T follicular helper cell (primary cell): ENCODE results near the gene KIFC1.

Experiments used
- DNase-seq: peaks from one replicate; pipeline ENCODE4 v3.0.0-alpha.2; 2020; ENCODE audit warnings: low read depth

Gene KIFC1

DNA sequence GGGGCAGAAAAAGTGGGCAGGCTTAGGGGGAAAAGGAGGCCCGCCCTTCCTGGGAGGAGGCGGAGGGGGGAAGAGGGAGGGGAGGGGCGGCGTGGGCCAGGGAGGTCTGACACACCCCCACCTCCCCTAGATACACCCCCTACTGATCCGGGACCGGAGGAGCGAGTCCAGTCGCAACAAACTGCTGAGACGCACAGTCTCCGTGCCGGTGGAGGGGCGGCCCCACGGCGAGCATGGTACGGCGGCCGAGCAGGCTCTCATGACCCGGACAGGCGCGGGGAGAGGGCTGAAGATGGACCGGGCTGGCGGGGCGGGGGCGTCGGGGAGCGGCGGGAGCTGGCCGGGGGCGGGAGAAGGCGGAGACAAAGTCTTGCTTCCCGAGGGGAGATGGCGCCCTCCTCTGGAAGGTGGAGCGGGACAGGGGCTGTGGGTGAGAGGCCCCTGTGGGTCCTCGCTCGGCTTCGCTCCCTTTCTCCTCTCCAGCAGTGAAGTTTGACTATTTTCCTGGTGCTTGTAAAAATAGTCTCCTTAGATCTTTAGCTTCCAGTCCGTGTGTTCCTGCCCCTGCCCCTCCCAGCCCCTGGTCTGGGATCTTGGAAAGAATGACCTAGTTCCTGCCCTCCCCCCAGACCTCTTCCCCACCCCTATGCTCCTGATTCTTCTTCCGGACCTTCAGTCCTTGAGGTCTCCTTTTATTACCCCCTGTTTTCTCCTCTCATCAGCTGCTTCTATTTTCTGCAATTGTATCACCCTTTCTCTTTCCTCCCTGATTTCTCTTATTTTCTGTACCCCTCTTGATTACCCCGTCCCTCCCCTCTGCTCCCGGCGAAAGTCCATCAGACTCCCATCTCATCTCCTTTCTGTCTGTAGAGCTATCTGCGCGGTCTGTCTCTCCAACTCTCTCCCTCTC is 34.3 kb downstream of the KIFC1 start:
- DNase-seq, result peak; percentile 75

DNA sequence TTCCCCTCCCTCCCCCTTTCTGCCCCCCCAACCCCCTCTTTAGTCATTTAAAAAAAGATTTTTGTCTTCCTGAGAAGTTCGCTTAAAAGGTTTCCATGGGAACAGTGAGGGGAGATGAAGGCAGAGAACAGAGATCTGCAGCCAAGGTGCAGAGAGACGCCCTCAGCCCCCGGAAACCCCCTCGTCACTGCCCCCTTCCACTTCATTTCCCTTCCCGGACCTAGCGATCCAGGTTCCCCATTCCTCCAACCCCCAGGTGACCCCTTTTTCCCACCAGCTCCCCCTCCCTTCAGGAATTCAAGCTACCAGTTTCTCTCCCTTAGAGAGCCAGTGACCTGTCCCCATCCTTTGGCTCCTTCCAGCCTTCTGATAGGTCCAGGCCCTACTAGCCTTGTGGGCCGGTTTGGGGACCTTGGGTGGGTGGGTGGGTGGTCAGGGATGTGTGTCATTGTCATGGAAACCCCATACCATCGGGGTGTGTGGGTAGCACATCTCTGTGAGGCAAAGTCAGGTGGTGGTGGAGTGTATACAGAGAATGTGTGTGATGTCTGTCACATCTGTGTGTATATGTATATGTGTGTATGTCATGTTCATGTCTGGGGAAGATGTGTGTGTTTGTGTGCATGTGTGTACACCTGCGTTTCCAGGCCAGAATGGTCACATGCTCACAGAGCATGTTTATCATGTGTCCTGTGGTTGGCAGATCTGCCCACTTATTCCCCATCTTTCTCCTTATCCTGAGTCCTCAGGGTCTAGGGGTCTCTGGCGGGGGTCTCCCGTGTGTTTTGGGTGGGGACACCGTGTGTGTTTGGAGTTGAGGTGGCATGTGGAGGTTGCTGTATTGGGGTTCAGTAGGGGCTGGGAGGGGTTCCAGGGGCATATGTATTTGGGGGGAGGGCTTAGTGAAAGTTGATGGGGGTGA is 35.2 kb downstream of the KIFC1 start:
- DNase-seq, result no peak

DNA sequence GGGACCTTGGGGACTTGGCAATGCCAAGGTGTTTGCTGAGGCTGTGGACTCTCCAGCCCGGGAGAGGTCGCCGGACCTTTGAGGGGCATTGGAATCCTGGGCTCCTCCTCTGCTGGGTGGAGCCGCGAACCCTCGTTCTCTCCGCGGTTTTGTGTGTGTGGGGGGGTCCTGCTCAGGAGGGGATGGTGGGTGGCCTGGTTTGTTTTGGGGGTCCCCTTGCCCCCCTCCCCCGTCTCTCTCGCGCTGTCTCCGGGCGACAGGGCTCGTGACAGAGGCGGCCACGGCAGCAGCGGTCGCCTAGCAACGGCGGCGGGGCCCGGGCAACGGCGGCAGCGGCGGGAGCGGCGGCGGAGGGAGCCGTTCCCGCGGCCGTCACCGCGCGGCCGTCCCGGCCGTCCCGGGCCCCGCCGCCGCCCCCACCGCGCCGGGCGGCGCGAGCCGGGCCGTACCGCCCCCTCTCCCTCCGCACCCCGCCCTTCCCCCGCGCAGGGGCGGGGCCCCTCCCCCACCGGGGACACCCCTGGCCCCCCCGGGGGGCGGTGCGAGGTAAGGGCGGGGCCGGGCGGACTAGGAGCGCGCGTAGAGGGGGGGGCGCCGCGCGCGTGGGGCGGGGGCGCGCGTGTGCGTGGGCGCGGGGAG is 36.1 kb downstream of the KIFC1 start:
- DNase-seq, result peak; percentile 53

GRCh38 chr6:33428224-33428965 is 36.8 kb downstream of the KIFC1 start:
- no peak for DNase-seq

DNA sequence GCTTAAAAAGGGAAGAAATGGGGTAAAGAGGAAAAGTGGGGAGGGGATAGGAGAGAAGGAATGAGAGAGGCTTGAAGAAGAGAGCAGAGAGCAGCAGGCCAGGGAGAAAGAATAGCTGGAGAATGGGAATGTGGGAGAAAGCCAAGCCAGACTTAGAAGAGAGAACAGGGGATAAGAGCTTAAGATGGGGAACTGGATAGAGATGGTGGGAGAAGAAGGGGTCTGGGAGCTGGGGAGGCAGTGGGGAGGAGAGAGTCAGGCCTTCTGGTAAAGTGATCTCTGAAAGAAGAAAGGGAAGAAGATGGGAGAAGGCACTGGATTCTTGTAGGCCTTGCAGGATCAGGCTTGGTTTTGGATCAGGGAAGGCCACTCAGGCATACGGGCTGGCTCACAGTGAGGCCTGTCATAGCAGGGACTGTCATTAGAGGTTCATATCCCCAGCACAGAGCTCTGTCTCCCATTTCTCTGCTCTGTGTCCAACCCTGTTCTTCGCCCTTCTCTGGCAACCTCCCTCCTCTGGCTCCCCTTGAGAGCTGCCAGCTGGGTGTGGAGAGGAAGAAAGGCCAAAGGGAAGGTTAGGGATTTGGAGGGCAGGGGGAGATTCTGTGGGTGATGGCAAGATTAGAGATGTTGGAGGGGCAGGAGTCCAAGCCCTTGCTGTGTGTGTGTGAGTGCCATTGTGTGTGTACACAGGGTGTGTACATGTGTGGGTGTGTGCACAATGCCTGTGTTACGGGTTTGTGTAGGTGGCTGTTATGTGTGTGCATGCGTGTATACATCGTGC is 37.5 kb downstream of the KIFC1 start:
- DNase-seq, result no peak

DNA sequence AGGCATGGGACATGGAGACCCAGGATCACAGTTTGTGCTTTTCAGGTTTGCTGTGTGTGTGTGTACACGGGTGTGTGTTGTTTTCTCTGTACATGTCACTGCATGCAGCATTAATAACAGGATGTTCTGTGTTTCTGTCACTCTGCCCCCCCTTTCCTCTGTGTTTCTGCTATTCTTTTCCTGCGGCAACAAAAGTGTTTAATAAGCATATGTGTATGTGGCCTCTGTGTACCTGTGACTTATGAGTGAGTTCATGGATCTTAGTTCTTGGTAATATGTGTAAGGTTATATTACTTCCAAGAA is 38.1 kb downstream of the KIFC1 start:
- DNase-seq, result no peak

- no peak for DNase-seq
Measured at GRCh38 chr6:33430334-33430733, 38.7 kb downstream of the KIFC1 start.

- DNase-seq, result peak; percentile 79
Measured at GRCh38 chr6:33430991-33431879, 39.6 kb downstream of the KIFC1 start.

DNA sequence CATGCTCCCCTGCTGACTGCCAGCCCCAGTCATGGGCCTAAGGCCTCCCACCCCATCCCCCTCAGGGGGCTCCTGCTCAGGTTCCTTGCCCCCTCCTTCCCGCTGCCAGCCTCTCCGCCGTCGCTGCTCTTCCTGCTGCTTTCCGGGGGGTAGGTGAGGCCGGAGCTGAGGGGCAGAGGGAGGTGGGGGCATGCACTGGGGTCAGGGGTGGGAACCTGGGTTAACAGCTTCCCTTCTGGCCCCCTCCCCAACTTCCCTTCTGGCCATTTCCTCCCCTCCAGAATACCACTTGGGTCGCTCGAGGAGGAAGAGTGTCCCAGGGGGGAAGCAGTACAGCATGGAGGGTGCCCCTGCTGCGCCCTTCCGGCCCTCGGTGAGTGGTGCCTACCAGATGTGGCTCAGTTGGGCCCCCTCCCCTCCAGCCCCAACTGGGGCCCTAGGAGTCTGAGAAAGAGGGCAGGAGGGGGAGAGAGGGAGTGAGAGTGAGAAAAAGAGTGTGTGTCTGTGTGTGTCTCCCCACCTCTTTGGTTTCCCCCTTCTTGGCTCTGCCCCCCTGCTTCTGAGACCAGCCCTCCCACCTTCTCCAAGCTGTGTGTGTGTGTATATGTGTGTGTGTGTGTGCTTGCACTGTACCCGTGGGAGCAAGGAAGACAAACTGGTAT is 40.4 kb downstream of the KIFC1 start:
- no peak for DNase-seq

DNA sequence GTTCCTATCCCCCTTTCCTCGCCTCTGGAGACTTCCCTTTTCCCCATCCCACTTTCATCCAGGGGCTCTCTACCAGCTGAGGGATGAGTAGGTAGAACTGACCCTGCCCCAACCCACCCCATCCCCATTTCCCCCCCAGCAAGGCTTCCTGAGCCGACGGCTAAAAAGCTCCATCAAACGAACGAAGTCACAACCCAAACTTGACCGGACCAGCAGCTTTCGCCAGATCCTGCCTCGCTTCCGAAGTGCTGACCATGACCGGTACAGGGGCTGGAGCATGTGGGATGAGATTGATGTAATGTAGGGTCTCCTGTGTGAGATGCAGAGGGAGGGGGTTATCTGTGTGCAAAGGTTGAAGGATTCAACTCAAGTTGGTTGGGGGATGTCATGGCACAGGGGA is 40.9 kb downstream of the KIFC1 start:
- no peak for DNase-seq

GRCh38 chr6:33433001-33433543 is 41.4 kb downstream of the KIFC1 start:
- DNase-seq, result no peak

DNA sequence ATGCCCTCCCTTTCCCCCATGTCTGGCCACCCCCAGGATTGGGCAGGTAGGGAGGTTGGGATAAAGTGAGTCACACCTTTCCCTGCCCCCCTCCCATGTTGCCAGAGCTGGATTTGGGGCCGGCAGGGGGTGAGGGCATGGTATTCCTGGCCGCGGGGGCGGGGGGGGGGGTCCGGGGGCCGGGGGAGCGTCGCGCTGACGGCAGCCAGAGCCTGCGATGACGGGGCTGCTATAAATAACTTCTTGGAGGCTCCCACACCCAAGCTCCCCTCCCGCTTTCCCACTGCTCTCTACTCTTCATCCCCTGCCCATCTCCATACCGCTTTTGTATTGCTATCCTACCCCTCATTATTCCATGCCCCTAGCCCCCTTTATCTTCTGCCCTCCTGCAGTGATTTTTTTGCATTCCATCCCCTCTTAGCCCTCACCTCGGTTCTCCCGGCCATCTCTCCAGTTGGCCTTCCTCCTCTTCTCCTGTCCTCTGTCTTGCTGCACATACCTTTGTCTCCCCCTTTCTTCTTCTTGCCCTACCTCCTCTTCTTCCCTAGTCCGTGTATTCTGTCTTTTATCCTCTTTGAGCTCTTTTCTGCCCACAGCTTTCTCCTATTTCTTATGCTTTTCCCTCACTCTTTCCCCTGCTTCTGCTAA is 42.0 kb downstream of the KIFC1 start:
- DNase-seq, result no peak

DNA sequence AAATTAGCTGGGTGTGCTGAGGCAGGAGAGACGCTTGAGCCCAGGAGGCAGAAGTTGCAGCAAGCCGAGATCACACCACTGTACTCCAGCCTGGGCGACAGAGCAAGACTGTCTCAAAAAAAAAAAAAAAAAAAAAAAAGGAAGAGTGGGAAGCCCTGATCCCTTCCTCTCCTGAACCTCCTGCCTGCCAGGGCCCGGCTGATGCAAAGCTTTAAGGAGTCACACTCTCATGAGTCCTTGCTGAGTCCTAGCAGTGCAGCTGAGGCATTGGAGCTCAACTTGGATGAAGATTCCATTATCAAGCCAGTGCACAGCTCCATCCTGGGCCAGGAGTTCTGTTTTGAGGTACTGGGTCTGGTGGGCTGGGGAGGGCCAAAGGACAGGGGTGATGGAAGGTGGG is 43.3 kb downstream of the KIFC1 start:
- DNase-seq, result no peak

DNA sequence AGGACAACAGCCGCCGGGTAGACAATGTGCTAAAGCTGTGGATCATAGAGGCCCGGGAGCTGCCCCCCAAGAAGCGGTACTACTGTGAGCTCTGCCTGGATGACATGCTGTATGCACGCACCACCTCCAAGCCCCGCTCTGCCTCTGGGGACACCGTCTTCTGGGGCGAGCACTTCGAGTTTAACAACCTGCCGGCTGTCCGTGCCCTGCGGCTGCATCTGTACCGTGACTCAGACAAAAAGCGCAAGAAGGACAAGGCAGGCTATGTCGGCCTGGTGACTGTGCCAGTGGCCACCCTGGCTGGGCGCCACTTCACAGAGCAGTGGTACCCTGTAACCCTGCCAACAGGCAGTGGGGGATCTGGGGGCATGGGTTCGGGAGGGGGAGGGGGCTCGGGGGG is 46.0 kb downstream of the KIFC1 start:
- DNase-seq, result no peak

GRCh38 chr6:33438978-33439594 is 47.5 kb downstream of the KIFC1 start:
- no peak for DNase-seq

- DNase-seq, result no peak
Measured at GRCh38 chr6:33439956-33440648, 48.5 kb downstream of the KIFC1 start.

DNA sequence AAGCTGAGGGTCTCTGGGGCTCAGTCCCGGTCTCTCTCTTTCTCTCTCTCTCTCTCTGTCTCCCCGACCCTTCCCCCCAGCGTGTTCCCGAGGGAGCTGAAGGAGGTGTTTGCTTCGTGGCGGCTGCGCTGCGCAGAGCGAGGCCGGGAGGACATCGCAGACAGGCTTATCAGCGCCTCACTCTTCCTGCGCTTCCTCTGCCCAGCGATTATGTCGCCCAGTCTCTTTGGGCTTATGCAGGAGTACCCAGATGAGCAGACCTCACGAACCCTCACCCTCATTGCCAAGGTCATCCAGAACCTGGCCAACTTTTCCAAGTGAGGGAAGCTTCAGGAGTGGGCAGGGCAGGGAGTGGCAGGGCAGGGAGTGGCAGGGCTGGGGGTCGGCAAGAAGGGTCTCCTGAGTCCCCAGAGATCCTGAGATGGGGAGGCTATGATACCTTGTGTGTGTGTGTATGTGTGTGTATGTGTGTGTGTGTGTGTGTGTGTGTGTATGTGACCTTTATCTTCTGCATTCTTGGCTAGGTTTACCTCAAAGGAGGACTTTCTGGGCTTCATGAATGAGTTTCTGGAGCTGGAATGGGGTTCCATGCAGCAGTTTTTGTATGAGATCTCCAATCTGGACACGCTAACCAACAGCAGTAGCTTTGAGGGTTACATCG is 49.2 kb downstream of the KIFC1 start:
- no peak for DNase-seq
